Measurements from ENCODE around the gene DHX16.

The DHX16 gene

DNA sequence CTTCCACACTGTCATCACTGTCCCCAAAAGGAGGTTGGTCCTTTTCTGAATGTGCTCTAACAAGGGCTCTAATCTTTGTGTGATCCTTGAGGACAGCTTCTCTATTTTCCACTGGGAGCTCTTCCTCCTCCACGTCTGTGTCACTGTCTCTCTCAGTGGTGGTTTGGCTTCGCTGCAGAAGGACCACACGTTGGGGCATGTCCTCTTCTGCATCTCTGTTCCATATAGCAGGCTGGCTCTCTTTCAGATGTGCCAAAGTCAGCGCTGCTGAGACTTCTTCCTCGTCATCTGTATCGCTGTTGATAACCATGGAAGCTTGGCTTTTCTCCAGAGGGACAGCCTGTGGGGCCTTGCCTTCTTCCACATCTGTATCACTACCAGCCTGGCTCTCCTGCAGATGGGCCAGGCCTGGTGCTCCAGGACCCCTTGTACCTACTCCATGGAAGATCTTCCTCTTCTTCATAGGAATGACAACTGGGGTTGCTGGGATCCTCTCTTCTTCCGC, 39.7 kb upstream of the DHX16 start:
- H3K9me3 ChIP-seq (ENCODE audit: low read length), result no peaks in the 10 kb centered on the region
- no peaks in the 10 kb centered on the region for H4K20me1 ChIP-seq (ENCODE audit: insufficient read depth, low read length)
- H3K27me3 ChIP-seq (ENCODE audit: insufficient read depth, low read length), result no peaks in the 10 kb centered on the region
- H3K36me3 ChIP-seq (ENCODE audit: insufficient read depth, low read length), result peaks cover 78% of the 10 kb centered on the region
- H3K4me2 ChIP-seq (ENCODE audit: low read length), result no peak overlapping the region
- no peaks in the 10 kb centered on the region for H3K79me2 ChIP-seq (ENCODE audit: insufficient read depth, low read length)
- no peak overlapping the region for H3K27ac ChIP-seq (ENCODE audit: low read depth, low read length, poor library complexity, severe bottlenecking)
- H3K9me2 ChIP-seq (ENCODE audit: low read depth, low read length), result no peaks in the 10 kb centered on the region
- no peak overlapping the region for H3K9ac ChIP-seq (ENCODE audit: low read length)
- H3K4me1 ChIP-seq (ENCODE audit: insufficient read depth, low read length, severe bottlenecking), result peaks cover 17% of the 10 kb centered on the region
- TF ChIP-seq, protein P1, sequence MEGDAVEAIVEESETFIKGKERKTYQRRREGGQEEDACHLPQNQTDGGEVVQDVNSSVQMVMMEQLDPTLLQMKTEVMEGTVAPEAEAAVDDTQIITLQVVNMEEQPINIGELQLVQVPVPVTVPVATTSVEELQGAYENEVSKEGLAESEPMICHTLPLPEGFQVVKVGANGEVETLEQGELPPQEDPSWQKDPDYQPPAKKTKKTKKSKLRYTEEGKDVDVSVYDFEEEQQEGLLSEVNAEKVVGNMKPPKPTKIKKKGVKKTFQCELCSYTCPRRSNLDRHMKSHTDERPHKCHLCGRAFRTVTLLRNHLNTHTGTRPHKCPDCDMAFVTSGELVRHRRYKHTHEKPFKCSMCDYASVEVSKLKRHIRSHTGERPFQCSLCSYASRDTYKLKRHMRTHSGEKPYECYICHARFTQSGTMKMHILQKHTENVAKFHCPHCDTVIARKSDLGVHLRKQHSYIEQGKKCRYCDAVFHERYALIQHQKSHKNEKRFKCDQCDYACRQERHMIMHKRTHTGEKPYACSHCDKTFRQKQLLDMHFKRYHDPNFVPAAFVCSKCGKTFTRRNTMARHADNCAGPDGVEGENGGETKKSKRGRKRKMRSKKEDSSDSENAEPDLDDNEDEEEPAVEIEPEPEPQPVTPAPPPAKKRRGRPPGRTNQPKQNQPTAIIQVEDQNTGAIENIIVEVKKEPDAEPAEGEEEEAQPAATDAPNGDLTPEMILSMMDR (IDR thresholded peaks at IDR 0.05; ENCODE audit: low read length), result no peak
- no peak for TF ChIP-seq EZH2 (IDR thresholded peaks at IDR 0.05; ENCODE audit: borderline replicate concordance, low read length)
- H2AFZ ChIP-seq (ENCODE audit: low read length), result no peak overlapping the region
- H3F3A ChIP-seq (ENCODE audit: insufficient read depth, low read length), result no peaks in the 10 kb centered on the region
- H3K4me3 ChIP-seq (ENCODE audit: low read depth, low read length, poor library complexity, severe bottlenecking), result no peak overlapping the region

DNA sequence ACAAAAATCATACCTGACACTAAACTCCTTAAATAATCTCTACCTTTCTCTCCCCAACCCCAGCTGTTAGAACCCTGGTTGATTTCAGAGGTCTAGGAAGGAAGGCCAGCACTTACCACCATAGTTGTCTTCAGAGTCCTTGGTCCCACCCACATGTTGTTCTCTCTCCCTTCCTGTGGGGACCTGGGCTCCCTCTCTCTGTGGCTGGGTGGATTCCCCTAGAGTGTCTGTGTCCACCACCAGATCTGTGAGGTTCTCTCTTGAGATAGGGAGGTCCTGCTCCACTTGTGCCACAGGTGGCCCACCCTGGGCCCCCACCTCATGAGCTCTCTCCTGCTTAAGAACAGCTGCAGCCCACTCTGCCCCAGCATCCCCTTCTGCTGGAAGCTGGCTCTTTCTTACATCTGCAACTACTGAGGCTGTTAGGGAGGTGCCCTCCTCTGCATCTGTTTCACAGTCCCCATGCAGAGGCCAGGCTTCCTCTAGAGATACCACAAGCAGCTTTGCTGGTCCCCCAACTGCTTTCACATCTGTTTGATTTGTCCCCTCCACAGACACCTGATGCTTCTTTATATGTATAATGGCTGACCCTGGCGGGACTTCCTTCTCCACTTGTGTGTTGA, 39.1 kb upstream of the DHX16 start:
- no peak overlapping the region for H2AFZ ChIP-seq (ENCODE audit: low read length)
- no peak overlapping the region for H3K9ac ChIP-seq (ENCODE audit: low read length)
- no peaks in the 10 kb centered on the region for H3K79me2 ChIP-seq (ENCODE audit: insufficient read depth, low read length)
- H3K27me3 ChIP-seq (ENCODE audit: insufficient read depth, low read length), result no peaks in the 10 kb centered on the region
- peaks cover 17% of the 10 kb centered on the region for H3K4me1 ChIP-seq (ENCODE audit: insufficient read depth, low read length, severe bottlenecking)
- no peak overlapping the region for H3K4me3 ChIP-seq (ENCODE audit: low read depth, low read length, poor library complexity, severe bottlenecking)
- no peaks in the 10 kb centered on the region for H4K20me1 ChIP-seq (ENCODE audit: insufficient read depth, low read length)
- no peak for TF ChIP-seq EZH2 (IDR thresholded peaks at IDR 0.05; ENCODE audit: borderline replicate concordance, low read length)
- TF ChIP-seq, protein P1 (IDR thresholded peaks at IDR 0.05; ENCODE audit: low read length), result no peak
- peaks cover 84% of the 10 kb centered on the region for H3K36me3 ChIP-seq (ENCODE audit: insufficient read depth, low read length)
- no peaks in the 10 kb centered on the region for H3K9me3 ChIP-seq (ENCODE audit: low read length)
- no peaks in the 10 kb centered on the region for H3F3A ChIP-seq (ENCODE audit: insufficient read depth, low read length)
- H3K4me2 ChIP-seq (ENCODE audit: low read length), result no peak overlapping the region
- no peak overlapping the region for H3K27ac ChIP-seq (ENCODE audit: low read depth, low read length, poor library complexity, severe bottlenecking)
- H3K9me2 ChIP-seq (ENCODE audit: low read depth, low read length), result no peaks in the 10 kb centered on the region

DNA sequence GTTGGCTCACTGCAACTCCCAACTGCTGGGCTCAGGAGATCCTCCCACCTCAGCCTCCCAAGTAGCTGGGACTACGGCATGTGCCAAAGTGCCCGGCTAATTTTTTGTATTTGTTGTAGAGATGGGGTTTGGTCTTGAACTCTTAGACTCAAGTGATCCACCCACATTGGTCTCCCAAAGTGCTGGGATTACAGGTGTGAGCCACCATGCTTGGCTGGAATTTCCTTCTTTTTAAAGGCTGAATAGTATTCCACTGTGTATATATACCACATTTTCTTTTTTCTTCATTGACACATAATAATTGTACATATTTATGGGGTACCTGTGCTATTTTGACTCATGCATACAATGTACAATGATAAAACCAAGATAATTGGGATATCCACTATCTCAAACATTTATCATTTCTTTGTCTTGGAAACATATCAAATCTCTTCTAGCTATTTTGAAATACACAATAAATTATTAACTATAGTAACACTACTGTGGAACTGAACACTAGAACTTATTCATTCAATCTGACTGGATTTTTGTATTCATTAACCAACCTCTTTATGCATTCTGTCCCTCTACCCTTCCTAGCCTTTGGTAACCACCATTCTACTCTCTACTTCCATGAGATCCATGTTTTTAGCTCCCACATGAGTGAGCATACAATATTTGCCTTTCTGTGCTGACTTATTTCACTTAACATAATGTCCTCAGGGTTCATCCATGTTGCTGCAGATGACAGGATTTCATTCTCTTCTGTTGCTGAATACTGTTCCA, 36.5 kb upstream of the DHX16 start:
- Histone ChIP-seq H3K4me2 (ENCODE audit: low read length) (no peak overlapping the region), H3K9me3 (ENCODE audit: low read length) (no peaks in the 10 kb centered on the region)

More for the DNA sequence above, 36.5 kb upstream of the DHX16 start:
- Histone ChIP-seq H3K9ac (ENCODE audit: low read length) (no peak overlapping the region), H4K20me1 (ENCODE audit: insufficient read depth, low read length) (no peaks in the 10 kb centered on the region), H3K36me3 (ENCODE audit: insufficient read depth, low read length) (peaks cover 92% of the 10 kb centered on the region), H3K27ac (ENCODE audit: low read depth, low read length, poor library complexity, severe bottlenecking) (no peak overlapping the region), H3K4me1 (ENCODE audit: insufficient read depth, low read length, severe bottlenecking) (no peaks in the 10 kb centered on the region), H2AFZ (ENCODE audit: low read length) (no peak overlapping the region), H3K79me2 (ENCODE audit: insufficient read depth, low read length) (no peaks in the 10 kb centered on the region), H3K27me3 (ENCODE audit: insufficient read depth, low read length) (no peaks in the 10 kb centered on the region), H3K4me3 (ENCODE audit: low read depth, low read length, poor library complexity, severe bottlenecking) (no peak overlapping the region), H3F3A (ENCODE audit: insufficient read depth, low read length) (no peaks in the 10 kb centered on the region), H3K9me2 (ENCODE audit: low read depth, low read length) (no peaks in the 10 kb centered on the region)
- TF ChIP-seq, protein P1 (IDR thresholded peaks at IDR 0.05; ENCODE audit: low read length), result no peak
- TF ChIP-seq EZH2 (IDR thresholded peaks at IDR 0.05; ENCODE audit: borderline replicate concordance, low read length), result no peak

Measured in OCI-LY1 (cell line).